Stimulated activated CD4-positive, alpha-beta T cell treated with anti-CD3 and anti-CD28 coated beads, Interleukin-4, amount 100 ng/mL, for 1 hour (primary cell): ENCODE data around the gene MYL12A.
A peak's percentile ranks its signal among the peaks of the same experiment; 100 is the strongest.
"Not testable (repeated sequence)": the region's sequence is repeated elsewhere in the genome, so short reads cannot be mapped to it uniquely, and the experiment has no call there.

Source experiments
- DNase-seq: peaks from one replicate; pipeline ENCODE4 v3.0.0-alpha.2; 2020

The MYL12A gene

DNA sequence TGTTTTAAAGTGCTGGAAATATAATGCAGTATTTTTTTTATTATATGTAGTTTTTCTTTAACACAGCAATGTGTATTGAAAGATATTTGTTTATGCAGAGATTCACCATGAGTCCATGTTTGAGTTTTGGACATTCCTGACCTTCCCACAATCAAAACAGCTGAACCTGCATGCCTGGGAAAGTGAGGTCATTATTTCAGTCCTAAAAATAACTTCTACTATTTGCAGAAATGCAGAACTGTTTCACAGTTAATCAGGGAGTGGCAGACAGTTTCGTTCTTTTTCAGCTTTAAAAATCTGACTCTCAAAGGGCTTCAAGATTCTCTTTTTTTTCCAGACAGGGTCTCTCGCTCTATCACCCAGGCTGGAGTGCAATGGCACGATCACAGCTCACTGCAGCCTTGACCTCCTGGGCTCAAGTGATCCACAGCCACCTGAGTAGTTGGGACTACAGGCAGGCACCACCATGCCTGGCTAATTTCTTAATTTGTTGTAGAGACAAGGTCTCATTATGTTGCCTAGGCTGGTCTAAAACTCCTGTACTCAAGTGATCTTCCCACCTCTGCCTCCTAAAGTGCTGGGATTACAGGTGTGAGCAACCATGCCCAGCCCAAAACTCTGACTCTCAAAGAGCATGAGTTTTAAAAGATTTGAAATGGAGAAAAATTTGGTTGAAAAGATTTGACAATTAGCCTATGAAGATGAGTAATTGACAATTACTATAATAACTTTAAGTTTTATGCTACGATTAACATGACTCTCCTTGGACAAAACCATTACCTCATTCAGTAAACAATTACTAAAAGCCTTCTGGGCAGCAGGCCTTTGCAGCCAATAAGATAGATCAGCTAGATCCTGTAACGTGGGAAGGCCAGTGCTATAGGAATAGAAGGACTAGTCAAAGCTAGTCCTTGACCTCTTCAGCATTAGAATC lies 9.4 kb downstream of the MYL12A start:
- DNase-seq = no peak

DNA sequence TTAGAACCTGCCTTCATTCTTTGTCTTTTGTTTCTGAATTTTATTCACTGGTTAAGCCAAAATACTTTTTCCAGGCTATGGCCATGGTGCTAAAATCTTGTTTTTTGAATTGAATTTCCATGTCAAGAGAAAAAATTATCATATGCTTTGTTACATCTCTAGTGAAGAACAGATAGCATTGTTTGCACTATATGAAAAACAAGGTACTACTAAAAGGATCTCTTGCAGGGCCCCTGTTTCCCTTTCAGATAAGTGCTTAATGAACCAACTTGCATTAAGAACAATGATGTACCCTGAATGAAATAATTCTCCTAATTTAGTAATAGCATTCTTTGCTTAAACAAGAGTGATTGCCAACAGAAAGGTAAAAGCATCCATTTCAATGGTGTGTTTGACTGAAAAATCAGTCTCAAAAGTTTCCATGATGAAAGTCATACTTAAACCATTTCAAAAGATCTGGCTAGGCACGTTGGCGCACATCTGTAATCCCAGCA lies 10.1 kb downstream of the MYL12A start:
- no peak for DNase-seq

DNA sequence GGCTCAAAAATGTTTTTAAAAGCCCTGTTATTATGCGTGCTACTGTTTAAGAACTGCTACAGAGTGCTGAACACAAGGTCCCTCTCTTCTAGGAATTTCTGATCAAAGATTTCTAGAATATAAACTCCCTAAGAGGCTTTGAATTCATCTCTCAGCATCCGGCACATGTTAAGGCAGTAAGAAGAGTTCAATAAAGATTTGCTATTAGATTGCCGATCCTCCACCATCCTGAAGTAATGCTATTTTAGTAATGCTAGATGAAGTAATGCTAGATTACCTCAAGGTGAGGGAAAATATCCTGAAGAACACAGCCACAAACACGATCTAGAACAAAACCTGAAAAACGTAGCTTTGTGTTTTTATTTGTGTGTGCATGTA lies 13.4 kb downstream of the MYL12A start:
- DNase-seq = no peak

DNA sequence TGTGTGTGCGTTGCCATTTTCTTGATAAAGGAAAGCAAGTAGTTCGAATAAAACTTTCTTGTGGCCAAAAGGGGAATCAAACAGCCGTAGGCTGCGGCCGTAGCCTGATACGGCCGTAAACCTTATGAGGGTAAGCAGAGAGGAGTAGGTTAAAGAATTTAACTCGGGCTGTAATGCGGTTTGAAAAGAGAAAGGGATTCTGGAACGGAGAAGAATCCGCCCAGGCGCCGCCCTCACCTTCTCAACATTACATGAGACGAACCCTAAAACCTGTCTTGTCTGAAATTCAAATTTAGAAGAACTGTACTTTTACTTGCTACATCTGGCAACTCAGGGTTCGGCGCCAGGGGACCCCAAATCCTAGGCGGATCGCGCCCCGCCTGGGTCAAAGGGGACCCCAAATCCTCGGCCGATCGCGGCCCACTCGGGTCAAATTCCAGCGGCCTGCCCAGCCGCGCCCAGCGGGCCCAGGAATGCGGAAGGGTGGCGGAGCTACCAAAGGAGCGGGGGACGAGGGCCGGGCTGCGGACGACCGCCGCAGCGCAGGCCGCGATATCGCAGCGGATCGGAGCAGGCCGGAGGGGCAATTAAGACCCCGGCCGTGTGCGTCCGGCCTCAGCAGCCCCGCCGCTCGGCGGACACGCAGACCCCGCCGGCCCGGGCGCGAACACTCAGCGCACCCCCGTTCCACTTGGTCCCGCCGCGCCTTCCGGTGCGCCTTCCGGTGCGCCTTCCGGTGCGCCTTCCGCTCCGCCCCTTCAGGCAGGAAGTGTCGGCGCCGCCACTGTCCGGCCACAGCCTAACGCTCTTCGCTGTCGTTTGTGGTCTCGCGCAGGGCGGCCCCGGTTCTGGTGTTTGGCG lies 14.0 kb downstream of the MYL12A start, which contains the start of gene MYL12B:
TSS of gene MYL12B (plus strand) at position 761 of the 861 bp plus-strand sequence. CDS start 10,766 bp downstream, outside the sequence.
- DNase-seq = peak; percentile 77

DNA sequence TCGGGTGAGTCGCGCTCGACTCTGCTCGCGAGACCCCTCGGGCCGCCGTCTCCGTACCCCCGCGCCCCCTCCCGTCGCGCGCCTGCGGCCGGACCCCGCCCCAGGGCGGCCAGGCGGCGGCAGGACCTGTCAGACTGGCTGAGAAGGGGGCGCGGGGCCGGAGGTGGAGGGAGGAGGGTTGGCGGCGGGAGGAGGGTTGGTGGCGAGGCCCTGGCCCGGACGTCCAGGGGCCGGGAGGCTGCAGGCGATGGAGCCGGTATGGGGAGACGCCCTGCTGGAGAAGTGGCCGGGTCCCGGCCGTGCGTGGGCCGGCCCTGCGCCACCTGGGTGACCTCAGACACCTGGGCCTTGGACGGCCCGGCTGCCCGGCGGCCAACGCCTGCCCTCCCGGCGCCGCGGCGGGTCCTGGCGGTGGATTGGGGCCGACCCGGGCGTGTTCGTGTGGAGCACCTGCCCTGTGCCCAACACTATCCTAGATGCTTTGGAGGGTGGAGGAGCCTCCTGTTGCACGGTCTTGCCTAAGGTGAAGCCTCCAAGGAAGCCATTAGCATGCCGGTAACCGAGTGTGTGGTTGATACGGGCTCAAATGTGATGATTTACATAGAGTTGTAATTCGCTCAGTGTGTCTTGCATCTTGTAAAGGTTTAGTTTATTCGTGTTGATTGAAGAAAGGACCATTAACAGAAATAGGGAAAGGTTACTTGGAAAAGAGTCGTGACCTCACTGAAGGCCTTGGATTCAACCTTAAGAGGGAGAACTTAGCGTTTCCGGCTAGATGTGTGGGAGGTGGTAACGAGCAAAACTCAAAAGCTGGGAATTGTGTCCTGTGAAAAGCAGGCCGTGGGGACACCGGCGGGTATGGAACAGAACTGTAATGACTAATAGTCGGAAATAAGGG lies 14.9 kb downstream of the MYL12A start:
- peak; percentile 23 for DNase-seq

DNA sequence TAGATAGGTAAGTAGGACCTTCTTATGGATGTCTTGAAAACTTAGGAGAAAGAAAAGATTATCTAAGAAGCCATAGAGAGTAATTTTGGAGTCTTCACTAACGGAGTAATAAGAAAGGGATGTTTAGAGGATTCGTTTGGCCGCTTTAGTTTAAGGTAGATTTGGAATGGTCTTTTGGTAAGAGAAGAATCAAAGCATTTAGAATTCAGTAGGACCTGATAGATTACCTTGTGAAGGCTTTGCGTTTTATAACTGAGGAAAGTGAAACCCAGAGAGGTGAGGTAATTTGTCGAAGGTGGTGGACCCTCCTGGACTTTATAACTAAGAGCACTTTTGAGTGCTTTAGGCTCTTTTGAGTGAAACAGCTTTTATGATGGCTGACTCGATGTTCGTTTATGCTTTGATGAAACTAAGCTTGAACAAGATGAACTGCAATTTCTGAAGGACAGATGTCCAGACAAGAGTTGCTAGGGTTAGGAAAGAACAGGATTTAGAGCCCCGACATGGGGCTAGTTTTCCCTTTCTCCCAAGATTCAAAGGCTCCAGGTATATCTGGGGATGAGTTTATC lies 15.6 kb downstream of the MYL12A start:
- no peak for DNase-seq

DNA sequence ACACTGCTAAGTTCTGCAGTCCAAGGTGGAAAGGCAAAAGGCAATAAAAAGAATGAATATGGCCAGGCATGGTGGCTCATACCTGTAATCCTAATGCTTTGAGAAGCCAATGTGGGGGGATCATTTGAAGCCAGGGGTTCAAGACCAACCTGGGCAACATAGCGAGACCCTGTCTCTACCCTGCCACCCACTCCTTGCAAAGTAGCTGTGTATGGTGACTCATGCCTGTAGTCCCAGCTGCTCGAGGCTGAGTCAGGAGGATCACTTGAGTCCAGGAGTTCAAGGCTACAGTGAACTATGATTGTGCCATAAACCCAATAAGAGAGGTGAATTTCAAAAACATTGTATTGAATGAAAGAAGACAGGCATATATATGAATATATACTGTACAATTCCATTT lies 16.8 kb downstream of the MYL12A start:
- DNase-seq = no peak

DNA sequence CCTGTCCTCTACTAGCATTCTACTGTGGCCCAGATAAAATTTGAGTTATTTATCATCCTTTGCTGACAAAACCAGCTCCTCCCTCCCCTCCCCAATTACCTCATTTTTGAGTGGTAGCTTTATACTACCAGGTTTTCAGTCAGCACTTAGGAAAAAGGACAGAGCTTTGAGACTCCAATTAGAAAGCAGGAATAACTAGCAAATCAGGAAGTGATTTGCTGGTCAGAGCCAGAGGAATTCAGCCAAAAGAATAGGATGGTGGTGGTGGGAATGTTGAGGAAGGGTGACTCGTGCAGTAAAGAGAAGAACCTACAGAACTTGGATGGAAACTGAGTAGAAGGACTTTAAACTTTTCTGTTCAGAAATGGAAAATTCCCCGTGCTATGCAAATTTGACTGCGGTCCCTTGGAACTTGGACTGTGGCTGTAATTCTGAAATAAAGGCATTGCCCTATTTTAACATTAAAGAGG lies 18.0 kb downstream of the MYL12A start:
- no peak for DNase-seq

DNA sequence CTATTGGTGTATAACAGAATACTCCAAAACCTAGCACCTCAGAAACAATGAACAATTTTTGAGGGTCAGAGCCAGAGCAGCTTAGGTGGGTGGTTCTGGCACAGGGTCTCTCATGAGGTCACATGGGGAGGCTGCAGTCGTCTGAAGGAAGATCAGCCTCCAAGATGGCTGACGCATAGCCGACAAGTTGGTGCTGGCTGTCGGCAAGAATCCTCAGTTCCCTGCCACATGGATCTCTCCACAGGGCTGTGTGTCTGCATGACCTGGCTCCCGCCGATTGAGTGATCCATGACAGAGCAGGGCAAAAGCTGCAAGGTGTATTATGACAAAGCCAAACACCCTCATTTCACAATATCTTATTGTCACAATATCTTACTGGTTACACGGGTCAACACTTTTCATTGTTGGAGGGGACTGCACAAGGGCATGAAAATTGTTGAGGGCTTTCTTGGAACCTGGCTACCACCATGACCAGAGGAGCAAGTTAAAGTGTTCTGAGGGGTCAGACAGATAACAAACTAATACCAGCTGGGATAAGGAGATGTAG lies 18.5 kb downstream of the MYL12A start:
- no peak for DNase-seq

DNA sequence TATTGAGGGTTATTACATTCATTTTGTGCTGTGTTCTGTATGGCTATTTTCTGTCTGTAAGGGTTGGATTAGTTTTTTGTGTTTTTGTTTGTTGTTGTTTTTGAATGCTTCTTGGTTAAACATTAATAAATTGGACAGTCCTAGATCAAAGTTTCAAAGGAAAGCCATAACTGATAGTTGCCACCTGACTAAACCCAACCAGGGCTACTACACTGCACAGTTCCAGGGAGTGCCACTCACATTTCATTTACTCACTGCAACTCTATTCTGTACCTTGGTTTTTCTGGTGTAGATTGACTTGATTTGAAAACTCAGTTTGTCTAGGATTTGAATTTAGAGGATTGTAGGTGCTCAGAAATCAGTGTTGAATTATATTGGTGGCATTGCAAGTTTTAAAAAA lies 20.7 kb downstream of the MYL12A start:
- DNase-seq = no peak

DNA sequence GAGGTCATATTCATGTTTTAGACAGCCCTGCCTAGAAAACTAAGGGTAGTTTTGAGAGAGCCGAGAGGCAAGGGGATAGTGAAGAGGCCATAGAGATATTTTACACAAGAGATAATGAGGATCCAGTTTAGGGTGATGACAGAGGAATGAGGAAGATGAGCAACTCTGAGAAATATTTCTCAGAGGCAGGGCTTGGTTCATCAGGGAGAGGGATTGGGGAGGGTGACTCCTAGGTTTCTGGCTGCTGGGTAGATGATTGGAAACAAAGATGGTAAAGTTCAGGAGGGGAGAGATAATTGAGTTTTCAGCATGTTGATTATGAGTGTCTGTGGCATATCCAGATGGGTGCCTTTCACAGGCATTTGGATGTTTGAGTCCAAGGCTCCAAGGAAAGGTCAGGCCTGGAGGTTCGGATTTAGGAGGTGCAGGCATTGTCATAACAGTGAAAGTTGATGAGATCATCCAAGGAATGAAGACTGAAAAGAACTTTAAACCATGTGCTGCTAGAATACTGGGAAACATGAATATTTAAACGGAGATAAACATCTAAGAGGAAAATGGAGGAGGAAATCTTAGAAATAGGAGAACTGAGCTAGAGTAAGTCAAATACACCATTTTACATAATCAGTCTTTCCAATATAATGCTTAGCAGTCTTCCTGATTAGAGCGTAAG lies 21.8 kb downstream of the MYL12A start:
- DNase-seq = no peak

DNA sequence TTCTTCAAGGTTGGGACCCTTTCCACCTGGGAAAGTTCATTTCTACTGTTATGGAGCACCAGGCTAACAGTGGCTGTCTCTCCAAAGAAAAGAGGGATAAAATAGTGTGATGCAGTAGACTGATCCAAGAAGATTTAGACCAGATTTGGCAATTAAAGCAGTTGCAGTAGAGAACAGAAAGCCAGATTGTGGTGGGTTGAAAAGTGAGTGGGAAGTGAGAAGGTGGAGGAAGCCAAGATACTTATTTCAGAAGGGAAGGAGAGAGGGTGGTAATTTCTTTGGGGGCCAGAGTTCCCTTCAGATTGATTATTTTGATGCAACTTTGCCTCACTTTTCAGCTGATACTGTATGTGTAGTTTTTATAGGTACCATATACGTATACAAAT lies 22.3 kb downstream of the MYL12A start:
- no peak for DNase-seq

DNA sequence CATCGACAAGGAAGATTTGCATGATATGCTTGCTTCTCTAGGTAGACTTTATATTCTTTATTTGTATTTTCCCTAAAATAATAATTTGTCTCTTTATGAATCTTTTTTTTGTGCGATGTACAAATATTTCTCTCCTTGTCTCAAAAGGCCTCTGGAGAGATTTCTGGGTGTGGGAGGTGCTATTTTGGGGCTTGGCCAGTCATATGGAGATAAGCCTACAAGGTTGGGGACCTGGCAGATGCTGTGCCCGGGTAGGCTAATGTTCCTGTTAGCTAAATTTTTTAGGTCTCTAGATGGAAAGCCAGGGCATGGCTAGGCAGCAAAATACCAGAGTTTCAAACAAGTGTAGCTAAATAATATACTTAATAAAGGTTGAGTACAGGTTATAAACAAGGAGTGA lies 25.4 kb downstream of the MYL12A start:
- DNase-seq = no peak

DNA sequence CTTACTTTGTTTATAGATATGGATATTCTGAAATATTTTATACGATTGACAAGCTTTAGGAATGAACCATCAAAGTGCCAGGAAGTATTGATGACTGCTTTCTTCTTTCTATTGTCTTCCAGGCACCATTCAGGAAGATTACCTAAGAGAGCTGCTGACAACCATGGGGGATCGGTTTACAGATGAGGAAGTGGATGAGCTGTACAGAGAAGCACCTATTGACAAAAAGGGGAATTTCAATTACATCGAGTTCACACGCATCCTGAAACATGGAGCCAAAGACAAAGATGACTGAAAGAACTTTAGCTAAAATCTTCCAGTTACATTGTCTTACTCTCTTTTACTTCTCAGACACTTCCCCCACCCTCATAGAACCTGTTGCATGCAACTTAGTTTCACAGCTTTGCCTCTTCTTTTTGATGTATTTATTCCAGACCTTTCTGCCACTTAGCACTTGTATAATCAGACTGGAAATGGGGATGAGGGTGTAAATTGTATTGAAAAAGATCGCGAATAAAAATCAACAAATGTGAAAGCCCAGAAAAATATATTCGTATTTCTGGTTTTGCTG lies 30.1 kb downstream of the MYL12A start:
- DNase-seq = not testable (repeated sequence)

DNA sequence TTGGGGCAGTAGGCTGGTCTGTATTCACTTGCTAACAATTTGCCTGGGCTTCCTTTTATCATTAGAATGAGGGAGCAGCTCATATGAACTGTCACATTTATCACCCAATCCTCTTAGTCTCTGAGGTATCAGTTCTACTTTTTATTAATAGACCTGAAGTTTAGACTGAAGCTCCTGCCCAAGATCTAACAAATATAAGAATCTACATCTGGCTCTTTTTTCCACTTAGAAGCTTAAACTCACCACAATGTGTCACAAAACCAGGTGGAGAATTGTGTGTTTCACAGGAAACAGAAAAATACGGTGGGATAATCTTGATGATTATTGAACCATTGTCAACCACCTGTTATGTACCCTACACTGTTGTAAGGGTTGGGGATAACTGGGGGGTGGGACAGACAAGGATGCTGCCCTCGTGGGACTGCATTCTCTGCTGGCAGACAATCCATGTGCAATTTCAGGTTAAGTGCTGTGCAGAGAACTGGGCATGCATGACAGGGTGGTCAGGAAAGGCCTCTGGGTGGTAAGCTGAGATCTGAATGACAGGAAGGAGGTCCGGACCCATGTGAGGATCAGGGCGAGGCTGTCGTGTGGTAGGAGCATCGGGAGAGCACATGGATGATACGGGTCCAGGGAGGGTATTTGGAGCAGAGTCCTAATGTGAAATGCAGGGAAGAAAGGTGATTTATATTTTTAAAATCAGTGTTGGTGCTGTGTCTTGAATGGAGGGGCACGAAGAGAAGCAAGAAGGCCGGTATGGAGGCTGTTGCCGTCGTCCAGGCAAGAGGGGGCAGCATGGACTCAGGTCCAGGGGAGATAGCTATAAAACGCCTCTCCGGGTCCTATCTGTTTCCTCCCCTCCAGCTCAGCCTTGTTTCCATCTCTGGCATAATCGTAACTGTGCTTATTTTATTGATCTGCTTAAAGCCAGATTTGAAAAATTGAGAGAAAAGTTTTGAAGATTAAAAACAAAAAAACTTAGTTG lies 31.9 kb downstream of the MYL12A start:
- DNase-seq = no peak

DNA sequence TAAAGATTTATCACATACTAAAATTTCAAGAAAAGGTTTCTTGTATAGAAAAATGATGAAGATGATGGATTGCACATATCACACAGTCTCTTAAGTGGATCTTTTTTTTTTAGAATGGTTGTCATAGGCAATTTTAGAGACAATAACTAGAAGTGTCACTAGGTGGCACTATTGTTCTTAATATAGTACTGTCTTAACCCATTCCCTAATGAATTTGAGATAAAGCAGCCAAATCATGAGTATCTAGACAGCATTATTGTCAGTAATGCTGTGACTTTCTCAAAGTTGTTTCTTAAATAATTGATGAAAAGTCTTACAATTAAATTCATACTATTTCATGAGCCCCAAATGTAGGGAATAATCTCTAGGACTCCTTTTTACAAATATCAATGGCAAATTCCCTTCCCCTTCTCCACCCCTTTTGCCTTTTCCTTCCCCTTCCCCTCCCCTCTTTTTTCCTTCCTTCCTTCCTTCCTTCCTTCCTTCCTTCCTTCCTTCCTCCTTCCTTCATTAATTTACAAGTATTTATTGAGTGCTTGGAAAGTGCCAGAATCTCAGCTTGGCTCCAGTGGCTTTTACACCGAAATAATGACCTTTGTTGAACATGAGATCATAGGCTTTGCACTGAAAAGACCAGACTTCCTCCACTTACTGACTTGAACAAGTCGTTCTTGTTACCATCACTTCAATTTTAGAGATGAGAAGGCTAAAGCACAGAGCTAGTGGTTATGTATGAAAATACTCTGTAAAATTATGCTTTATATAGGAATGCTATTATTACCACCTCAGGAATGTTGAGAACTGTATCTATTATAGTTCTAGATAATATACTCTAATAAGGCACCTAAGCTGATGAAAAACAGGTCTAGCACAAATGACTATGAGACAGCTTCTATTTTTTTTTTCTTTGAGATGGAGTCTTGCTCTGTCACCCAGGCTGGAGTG lies 34.1 kb downstream of the MYL12A start:
- no peak for DNase-seq

DNA sequence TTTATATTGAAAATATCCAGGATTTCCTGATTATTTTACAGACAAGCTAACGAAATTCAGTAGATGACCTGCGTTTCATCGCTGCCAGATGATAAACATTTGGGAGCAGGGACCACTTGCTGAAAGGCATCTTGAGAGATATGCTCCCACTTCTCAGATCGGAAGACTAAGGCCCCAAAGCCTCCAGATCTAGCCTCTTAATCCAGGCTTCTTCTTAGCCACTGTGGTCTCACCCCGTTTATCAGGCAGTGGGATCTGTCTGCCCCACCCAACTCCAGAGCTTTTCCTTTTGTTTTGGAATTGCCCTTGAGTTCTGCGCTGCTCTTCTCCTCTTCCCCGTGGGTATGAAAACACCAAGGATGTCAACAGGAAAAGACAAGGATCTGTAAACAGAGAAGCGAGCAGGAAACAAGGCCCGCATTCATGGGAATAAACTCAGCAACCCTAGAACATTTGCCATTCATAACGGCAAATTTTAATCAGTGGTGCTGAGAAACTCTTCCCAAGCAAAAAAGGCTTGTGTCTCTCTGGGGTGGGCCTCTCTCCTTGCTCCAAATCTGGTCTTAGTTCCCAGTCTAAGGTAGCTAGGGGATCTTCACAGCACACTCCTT lies 35.8 kb downstream of the MYL12A start:
- DNase-seq = no peak

DNA sequence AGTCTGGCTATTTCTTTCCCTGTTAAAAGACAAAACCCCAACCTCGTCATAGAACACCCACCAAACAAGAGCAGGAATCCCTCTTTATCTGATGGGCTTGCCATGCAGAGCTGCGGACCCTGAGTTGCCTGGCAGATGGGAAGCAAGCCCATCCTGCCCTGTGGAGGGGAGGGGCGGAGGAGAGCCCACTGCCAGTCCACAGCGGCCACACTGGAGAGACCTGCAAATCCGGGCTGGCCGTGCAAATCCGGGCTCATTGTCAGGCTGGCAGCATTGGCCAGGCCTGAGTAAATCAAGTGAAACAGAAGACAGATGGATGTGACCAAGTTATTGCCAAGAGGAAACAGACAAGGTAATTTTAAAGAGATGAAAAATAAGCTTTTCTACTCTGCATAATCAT lies 36.3 kb downstream of the MYL12A start:
- no peak for DNase-seq
